Effector CD8-positive, alpha-beta T cell (primary cell): Measurements from ENCODE around the gene MLH1.

Source experiments
- DNase-seq: peaks from one replicate; lab custom pipeline; 2025; lab: John Stamatoyannopoulos, UW

Gene MLH1

DNA sequence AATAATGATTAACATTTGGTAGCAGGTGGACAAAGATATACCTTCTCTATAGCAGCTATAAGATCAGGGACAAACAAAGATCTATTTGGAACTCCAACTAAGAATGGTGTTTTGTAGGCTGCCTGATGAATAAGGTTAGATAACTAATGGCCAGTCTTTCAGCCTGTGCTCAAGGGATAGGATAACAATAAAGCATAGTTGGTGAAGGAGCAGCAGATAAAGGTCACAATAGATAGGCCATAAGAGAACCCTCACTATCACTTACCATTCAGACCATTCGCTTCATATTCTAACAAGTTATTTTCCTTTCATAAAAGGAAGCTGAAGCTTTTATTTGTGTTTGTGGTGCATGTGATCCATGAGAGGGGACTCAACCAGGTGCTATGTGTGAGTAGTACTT is 20.2 kb upstream of the MLH1 start:
- DNase-seq = no peak

DNA sequence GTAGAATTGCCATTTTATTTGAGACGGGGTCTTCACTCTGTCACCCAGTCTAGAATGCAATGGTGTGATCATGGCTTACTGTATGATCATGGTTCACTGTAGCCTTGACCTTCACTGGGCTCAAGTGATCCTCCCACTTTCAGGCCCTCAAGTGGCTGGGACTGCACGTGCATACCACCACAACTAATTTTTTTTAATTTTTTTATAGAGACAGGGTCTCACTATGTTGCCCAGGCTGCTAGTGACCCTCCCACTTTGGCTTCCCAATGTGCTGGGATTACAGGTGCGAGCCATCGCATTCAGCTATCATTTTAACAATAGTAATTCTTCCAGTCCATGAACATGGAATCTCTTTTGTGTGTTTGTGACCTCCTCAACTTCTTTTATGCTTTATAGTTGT is 12.3 kb upstream of the MLH1 start:
- DNase-seq = no peak

DNA sequence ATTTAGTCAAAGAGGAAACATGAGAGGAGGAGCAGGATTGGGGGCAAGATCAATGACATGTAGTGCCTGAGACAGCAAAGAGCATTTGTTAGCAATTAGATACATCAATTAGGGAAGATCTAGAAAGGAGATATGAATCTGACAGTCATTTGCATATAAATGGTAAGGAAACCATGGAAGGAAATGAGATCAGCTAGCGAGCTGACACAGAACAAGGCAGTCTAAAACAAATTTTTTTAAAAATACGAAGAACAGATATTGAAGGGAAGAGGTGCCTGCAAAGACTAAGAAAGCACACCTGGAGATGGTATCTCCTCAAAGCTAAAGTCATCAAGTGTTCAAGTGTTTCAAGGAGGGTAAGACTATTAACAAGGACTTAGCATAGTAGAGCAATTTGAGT is 5.0 kb upstream of the MLH1 start:
- DNase-seq = no peak

DNA sequence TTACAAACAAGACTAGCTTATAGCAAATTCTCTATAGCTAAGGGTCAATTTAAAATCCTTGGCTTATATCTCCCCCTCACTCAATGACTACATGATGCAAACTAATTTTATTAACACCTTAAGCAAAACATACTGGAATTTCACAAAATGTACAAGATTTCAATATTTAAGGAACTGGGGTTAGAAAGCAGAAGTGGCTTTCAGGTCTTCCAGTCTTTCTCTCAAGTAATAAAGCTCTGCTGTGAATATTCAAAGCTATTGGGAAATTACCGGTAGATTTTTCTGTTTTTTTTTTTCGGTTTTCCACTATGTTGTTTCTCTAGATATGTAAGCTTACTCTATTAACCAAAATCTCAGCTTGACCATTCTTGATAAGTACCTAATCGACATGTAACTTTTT is 4.3 kb upstream of the MLH1 start:
- no peak for DNase-seq

DNA sequence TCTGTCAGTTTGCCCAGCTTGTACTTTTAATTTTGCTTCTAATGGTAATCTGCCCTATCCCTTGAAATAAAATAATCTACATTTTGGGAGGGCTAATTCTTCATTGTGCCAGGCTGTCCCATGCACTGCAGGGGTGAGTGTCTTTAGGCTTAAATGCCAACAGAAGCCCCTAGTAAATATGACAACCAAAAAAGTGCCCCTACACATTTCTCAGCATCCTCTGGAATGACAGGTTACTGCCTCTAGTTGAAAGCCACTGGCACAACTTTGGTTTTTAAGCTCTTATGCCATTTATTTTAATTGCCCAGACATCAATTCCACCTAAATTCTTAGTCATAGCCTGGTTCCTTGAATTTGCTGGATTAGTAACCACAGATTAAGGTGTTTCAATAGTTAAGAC is 3.8 kb upstream of the MLH1 start:
- DNase-seq = no peak

DNA sequence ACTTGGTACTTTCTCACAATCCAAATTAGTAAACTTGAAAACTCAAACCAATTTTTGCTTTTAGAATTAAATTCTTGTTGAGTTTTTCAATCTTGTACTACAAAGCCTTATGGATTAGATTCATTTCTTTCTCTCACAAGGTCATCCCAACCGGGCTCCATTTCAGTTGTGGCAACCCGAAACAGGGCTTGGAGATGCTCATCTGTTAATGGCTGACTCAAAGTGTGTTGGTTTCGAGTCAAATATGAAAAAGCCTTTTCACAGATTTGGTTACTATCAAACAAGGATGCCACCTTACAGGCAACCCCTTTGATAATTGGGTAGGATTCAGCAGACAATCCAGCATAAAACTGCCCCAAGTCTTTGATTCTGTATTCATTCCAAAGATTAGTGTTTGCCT is 2.2 kb upstream of the MLH1 start:
- no peak for DNase-seq

DNA sequence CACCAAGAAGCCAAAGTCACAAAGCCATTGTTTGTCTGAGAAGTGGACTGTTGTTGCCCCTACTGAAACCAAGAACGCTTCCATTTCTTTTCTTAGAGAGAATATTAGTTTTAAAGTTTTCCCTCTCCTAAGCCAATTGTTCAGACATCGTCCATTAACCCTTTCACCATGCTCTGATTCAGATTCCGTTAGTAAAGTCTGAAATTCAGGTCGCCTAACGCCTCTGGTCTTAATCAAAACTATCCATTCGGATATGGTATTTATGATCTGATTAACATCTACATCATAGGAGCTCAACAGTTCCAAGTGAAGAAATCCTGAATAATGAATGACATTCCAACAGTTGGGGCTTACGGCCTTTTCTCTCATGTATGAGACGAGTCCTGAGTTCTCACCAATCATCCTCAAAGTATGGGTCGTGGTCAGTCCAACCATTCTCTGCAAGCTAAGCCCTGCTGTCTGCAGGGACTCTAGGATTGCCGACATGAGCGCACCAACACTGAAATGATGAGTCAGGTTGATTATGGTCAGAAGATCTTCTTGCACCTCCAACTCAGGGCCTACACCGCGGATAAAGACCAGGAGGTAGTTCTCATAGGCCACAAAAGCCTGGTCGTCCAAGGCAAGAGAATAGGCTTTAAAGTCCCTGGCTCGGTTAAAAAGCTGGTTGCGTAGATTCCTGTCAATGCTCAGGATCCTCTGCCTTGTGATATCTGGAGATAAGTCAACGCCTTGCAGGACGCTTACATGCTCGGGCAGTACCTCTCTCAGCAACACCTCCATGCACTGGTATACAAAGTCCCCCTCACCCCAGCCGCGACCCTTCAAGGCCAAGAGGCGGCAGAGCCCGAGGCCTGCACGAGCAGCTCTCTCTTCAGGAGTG is 1.2 kb upstream of the MLH1 start:
- no peak for DNase-seq

DNA sequence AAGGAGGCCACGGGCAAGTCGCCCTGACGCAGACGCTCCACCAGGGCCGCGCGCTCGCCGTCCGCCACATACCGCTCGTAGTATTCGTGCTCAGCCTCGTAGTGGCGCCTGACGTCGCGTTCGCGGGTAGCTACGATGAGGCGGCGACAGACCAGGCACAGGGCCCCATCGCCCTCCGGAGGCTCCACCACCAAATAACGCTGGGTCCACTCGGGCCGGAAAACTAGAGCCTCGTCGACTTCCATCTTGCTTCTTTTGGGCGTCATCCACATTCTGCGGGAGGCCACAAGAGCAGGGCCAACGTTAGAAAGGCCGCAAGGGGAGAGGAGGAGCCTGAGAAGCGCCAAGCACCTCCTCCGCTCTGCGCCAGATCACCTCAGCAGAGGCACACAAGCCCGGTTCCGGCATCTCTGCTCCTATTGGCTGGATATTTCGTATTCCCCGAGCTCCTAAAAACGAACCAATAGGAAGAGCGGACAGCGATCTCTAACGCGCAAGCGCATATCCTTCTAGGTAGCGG is 452 bp upstream of the MLH1 start, which contains the start of gene EPM2AIP1:
TSS of gene EPM2AIP1 (minus strand) at position 326 of the 520 bp plus-strand sequence. CDS start at position 272, 54 bp downstream.
- no peak for DNase-seq

DNA sequence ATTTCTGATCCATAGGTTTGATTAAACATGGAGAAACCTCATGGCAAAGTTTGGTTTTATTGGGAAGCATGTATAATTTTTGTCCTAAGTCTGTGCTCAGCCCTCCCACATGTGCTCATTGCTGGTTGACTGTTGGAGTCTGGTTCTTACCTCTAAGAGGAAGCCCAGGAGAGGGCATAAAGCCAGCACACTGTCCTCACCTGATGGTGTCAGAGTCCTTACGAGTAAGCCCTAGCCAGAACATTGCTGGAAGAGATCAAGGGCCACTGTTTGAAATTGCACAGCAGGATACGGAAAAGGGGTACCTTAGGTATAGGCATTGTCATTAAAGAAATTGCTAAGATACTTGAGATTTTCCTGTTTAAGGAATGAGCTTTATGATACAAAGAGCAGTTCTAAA is 21.3 kb downstream of the MLH1 start:
- no peak for DNase-seq

DNA sequence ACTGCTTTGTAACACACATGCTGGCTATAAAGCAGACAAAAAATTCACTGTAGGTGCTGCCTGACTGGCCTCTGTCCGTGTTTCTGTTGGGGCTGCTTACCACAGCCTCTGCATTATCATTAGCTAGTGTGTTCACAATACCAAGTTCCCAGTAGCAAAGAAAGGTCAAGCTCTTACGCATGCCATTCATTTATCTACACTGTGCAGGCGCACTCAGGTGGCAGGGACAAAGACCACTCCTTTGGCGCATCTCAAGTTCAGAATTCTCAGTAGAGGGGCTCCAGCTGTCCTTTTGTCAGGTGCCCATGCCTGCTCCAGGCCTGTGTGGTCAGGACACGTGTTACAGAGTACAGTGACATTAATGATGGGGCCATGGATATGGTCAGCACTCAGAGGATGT is 22.3 kb downstream of the MLH1 start:
- no peak for DNase-seq

DNA sequence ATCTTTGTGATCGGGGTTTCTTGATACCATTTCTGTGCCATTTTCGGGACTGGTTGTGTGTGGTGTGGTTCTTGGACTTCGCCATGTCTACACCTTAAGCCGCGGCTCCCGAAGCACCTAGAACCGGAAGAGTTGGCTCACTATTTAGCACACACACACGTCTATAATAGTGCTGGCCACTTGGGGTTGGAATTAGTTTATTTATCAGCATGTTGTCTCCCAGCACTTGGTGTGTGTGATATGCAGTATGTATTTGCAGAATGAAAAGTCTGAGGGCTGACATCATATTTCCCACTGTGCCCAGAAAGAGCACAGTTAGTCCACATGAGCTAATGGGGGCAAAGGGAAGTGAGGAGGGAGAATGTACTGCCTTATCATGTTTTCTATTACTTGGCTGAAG is 23.6 kb downstream of the MLH1 start:
- no peak for DNase-seq

DNA sequence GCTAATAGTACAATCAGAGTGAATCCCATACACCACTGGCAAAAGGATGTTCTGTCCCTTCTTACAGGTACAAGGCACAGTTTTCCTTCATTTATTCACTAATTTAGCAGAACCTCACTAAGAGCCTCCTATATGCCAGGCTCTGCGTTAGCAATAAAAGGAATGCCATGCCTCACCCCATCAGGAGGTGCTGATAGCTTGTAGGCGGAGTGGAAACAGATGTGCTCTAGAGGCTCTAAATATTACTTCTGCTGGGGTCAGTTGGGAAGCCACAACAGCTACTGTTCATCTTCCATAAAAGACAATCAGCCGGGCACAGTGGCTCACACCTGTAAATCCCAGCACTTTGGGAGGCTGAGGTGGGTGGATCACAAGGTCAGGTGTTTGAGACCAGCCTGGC is 24.4 kb downstream of the MLH1 start:
- no peak for DNase-seq

DNA sequence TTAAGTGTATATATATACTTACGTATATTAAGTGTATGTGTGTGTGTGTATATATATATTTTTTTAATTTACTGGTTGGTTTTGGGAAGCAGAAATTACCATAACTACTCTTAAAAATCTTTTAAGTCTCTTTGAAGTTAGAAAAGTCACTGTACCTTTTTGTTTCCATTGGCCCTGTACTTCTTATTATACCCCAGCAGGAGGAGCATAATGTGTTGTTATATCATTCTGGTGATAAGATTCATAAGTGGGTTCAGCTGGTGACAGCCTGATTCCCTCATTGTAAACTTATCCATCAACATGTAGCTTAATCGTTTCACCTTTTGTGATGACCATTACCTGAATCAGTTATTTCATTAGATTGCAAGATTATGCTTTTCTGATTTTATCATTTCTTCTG is 30.8 kb downstream of the MLH1 start:
- no peak for DNase-seq

DNA sequence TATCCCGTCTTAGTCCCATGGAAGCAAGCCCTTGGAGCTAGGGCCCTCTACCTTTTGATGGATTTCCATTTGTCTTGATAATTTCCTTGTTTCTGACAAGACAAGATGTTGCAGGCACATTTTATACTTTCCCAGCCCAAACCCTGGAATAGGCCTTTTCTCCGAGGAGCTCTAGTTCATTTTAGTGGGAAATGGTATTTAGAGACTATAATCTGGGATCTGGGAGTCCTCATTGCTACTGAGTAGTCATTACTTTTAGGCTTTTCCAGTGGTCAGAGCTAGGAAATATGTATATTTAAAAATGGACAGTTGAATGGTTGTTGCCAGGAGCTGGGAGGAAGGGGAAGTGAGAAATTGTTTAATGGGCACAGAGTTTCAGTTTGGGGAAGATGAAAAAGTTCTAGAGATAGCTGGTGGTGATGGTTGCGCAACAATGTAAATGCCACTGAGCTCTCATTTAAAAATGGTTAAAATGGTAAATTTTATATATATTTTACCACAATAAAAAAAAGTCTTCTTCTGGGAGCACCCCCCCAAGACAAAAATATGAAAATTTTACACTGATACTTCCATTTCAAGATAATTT is 31.6 kb downstream of the MLH1 start:
- no peak for DNase-seq

DNA sequence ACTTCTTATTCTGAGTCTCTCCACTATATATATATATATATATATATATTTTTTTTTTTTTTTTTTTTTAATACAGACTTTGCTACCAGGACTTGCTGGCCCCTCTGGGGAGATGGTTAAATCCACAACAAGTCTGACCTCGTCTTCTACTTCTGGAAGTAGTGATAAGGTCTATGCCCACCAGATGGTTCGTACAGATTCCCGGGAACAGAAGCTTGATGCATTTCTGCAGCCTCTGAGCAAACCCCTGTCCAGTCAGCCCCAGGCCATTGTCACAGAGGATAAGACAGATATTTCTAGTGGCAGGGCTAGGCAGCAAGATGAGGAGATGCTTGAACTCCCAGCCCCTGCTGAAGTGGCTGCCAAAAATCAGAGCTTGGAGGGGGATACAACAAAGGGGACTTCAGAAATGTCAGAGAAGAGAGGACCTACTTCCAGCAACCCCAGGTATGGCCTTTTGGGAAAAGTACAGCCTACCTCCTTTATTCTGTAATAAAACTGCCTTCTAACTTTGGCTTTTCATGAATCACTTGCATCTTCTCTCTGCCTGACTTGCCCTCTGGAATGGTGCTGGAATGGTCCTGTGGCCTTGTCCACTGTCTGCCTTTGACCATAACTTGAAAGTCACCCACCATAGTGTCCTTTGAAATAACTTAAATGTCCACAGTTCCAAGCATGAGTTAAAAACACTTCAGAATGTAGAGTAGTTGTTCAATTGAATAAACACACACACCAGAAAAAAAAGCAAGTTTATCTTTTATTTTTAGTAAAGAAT is 32.4 kb downstream of the MLH1 start:
- no peak for DNase-seq

DNA sequence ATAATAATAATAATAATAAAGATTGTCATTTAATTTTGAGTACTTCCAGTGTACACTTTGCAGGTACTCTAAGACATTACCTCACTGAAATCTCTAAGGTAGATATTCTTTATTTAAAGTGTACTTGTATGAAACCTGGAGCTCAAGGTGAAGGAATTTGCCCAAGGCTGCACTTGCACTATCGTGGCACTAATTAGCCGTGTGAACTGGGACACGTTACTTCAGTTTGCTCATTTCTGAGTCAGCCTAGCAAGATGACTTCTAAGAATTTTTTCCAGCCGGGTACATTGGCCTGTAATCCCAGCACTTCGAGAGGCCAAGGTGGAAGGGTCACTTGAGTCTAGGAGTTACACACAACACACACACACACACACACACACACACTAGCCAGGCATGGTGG is 33.5 kb downstream of the MLH1 start:
- no peak for DNase-seq

DNA sequence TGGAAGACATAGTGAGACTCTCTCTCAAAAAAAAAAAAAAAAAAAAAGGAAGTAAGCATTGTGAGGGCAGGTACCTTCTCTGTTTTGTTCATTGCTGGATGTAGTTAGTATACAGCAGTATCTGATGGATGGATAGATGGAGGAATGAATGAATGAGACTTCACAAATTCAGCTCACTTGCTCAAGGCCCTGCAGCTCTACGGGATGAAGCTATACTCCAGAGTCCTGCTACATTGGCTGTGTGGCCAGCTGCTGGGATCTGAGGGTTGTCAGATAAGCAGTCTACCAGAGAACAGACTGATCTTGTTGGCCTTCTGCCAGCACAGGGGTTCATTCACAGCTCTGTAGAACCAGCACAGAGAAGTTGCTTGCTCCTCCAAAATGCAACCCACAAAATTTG is 35.0 kb downstream of the MLH1 start:
- DNase-seq = no peak

DNA sequence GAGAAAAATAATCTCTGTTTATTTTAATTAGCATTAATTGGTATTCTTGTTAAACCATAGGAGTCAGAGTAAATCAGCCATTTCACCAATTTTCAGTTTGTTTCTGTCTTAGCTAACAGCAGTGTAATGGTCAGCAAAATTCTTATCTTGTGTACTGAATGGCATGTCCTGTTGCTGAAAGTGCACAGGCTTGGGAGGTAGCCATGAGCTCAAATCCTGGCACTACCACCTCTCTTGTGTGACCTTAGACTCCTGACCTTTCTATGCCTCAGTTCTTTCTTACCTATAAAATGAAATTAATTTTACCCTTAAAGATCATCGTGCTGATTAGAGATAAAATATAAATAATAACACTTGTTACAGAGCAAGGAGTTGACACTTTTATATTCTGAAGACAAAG is 35.8 kb downstream of the MLH1 start:
- DNase-seq = no peak

DNA sequence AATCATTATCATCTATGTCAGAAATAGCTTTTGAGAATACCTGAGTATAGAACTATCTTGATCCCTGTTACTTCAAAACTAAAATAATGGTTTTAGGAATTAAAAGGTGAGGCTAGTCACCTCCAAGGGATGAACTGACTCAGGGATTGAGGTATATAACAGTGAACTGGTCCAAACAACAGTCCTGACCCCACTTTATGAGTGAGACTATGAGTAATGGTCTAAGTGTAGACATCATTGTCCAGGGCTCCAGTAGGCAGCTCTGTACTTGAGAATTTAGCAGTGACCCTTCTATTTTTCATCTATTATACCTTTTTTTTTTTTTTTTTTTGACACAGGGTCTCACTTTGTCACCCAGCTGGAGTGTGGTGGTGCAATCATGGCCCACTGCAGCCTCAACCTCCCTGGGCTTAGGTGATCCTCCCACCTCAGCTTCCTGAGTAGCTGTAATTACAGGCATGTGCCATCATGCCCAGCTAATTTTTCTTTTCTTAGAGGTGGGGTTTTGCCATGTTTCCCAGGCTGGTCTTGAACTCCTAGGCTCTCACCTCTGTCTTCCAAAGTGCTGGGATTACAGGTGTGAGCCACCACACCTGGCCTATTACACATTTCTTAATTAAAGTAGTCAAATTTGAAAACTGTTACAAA is 36.3 kb downstream of the MLH1 start:
- no peak for DNase-seq

DNA sequence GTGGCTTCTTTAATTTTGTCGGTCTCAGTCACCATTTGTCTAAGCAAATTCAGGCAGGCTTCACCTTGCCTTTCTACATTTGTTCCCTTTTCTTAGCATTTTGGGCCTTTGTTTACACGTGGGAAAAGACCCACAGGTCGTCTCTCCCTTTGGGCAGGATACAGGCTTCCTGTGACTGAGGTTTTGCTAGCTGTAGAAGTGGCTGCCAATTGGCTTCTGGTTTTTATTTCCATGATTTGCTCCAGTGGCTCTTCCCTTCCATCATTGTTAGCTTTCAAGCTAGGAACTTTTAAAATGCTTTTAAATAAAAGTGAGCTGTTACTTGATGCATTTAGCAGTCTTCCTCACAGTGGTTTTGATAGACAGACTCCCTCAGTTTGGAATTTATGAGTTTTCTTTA is 37.3 kb downstream of the MLH1 start:
- no peak for DNase-seq

DNA sequence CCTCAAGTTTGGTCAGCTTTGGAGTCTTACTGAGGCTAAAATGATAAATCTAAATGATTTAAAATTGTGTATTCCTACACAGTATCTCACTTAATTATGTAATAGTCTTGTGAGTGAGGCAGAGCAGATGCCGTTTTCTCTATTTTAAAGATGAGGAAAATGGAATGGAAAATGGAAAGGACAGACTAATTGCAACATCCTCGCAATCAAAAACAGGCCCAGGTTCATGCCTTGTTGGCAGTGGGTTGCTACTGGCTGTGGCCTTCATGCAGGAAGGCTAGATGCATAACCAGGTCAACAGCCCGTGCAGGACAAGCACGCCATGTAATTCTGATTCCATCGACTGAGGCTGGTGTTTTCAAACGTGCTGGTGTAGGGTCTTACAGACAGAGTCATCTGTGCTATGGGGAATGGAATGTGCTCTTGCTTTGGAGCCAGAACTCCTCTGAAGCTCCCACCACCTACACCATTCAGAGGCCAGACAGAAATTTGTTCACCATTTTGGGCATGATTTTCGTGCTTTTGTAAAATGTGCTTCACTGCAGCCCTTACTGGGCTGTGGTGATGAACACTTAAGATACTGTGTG is 37.9 kb downstream of the MLH1 start:
- DNase-seq = no peak

DNA sequence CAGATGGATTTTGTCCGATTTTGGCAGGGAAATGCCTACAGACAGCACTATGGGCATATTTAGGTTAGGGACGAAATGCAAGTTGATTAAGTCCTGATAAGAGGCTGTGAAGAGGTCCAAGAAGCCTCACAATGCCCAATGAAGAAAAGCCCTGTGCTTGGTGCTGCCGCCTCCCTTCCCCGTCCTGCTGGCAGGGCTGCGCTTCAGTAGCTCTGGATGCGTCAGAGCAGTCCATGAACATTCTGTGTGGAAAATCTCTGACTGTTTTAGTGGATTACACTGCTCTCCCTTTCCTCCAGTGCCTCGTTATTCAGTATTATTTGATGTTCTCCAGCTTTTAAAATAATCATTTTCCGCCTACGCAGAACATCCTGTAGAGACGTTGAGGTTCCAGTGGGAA is 39.6 kb downstream of the MLH1 start:
- DNase-seq = no peak
